Measurements from ENCODE around the gene ZNF513. TPM values are rescaled to one million over a fixed set of nuclear protein-coding genes. Genes with fewer than 3 reads are reported as not detected.
A peak's percentile ranks its signal among the peaks of the same experiment; 100 is the strongest.
"Not testable (repeated sequence)": the region's sequence is repeated elsewhere in the genome, so short reads cannot be mapped to it uniquely, and the experiment has no call there.

Gene ZNF513
- total RNA-seq, 3 donors from 2014 or later (not counting 1 experiment from before 2014, with no cell fraction given): 24.2 to 28.1 (median 26.1) TPM

DNA sequence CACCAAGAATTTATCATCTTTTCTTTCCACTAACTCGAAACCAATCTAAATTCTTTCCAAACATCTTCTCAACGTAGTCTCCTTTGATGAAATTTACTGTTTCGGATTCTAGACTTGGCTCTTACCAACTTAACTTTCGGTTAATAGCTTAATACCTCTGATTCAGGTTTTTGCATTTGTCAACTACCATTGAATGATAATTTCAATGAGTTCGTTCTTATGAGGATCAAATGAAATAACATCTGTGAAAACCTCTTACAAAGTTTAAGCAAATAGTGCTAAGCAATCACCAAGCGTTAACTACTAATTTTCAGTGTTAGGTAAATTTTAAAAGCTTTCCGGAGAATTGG is 47.3 kb upstream of the ZNF513 start:
- intact Hi-C loops (cut with micrococcal nuclease): loop anchor here (1.0 to 5.0 kb wide), 3 partner anchors 19 to 58 kb away; partner anchors contain the start of genes EIF2B4, PPM1G and SNX17
- H3K9me3 ChIP-seq (ENCODE audit: control insufficient read depth, insufficient read depth, low read length): no peaks in the 10 kb centered on the region
- Mint-ChIP-seq H3K4me1 (peaks cover 37 to 40% of the 10 kb centered on the region in 2 donors), H3K27me3 (ENCODE audit: low read depth in 2 of 2) (no peaks in the 10 kb centered on the region), H3K4me3 (peak overlapping the region; percentile 95), H3K27ac (peak overlapping the region; percentile 94 to 97), H3K36me3 (no peaks in the 10 kb centered on the region), H3K9me3 (no peaks in the 10 kb centered on the region)
- peak overlapping the region; percentile 69 for H3K4me3 ChIP-seq (ENCODE audit: low read length)
- TF ChIP-seq, protein P1, sequence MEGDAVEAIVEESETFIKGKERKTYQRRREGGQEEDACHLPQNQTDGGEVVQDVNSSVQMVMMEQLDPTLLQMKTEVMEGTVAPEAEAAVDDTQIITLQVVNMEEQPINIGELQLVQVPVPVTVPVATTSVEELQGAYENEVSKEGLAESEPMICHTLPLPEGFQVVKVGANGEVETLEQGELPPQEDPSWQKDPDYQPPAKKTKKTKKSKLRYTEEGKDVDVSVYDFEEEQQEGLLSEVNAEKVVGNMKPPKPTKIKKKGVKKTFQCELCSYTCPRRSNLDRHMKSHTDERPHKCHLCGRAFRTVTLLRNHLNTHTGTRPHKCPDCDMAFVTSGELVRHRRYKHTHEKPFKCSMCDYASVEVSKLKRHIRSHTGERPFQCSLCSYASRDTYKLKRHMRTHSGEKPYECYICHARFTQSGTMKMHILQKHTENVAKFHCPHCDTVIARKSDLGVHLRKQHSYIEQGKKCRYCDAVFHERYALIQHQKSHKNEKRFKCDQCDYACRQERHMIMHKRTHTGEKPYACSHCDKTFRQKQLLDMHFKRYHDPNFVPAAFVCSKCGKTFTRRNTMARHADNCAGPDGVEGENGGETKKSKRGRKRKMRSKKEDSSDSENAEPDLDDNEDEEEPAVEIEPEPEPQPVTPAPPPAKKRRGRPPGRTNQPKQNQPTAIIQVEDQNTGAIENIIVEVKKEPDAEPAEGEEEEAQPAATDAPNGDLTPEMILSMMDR (IDR thresholded peaks at IDR 0.05): no peak
- H3K27me3 ChIP-seq (ENCODE audit: control insufficient read depth, insufficient read depth, low read length): no peaks in the 10 kb centered on the region
- peak overlapping the region; percentile 78 for H3K27ac ChIP-seq (ENCODE audit: low read length)
- no peak for ATAC-seq
- peaks cover 1% of the 10 kb centered on the region for H3K36me3 ChIP-seq (ENCODE audit: control insufficient read depth, insufficient read depth, low read length)
- DNase-seq: no peak
- 38% methylated on average over 6 of the region's 7 CpGs for WGBS (ENCODE audit: insufficient coverage)
- H3K4me1 ChIP-seq (ENCODE audit: control insufficient read depth, insufficient read depth, low read length): peaks cover 28% of the 10 kb centered on the region

DNA sequence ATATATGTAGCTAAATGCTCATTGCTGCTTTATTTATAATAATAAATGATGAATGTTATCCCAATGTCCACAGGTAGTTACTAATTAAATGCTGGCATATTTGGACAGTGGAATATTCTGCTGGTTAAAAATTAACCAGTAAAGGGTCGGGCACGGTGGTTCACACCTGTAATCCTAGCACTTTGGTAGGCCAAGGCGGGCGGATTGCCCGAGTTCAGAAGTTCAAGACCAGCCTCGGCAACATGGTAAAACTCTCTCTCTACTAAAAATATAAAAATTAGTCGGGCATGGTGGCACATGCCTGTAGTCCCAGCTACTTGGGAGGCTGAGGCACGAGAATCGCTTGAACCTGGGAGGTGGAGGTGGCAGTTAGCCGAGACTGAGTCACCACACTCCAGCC is 44.5 kb upstream of the ZNF513 start:
- not testable (repeated sequence) for H3K36me3 Mint-ChIP-seq; H3K4me3 Mint-ChIP-seq; H3K27me3 ChIP-seq (ENCODE audit: control insufficient read depth, insufficient read depth, low read length); H3K27ac Mint-ChIP-seq; H3K27ac ChIP-seq (ENCODE audit: low read length); ATAC-seq; H3K36me3 ChIP-seq (ENCODE audit: control insufficient read depth, insufficient read depth, low read length); H3K9me3 ChIP-seq (ENCODE audit: control insufficient read depth, insufficient read depth, low read length); H3K27me3 Mint-ChIP-seq (ENCODE audit: low read depth in 2 of 2); H3K4me3 ChIP-seq (ENCODE audit: low read length); H3K9me3 Mint-ChIP-seq; DNase-seq
- WGBS (ENCODE audit: insufficient coverage): 99% methylated on average over 10 of the region's 10 CpGs
- H3K4me1 Mint-ChIP-seq: peaks cover 18 to 21% of the 10 kb centered on the region in 2 donors
- peaks cover 13% of the 10 kb centered on the region for H3K4me1 ChIP-seq (ENCODE audit: control insufficient read depth, insufficient read depth, low read length)
- intact Hi-C loops (cut with micrococcal nuclease): loop anchor here (5.0 kb wide), 1 partner anchor 33 kb away; no protein-coding TSS in a partner anchor

DNA sequence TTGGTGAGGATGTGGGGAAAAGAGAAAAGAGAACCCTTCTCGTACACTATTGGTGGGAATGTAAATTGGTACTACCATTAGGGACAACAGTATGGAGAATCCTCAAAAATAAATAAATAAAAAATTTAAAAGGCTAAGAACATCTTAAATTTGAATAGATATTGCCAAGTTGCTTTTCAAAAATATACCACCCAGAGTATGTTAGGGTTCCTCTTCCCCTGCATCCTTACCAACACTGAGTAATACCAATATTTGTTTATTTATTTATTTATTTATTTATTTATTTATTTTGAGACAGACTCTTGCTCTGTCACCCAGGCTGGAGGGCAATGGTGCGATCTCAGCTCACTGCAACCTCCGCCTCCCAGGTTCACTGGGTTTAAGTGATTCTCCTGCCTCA is 42.4 kb upstream of the ZNF513 start:
- H3K36me3 ChIP-seq (ENCODE audit: control insufficient read depth, insufficient read depth, low read length): no peaks in the 10 kb centered on the region
- no peak overlapping the region for H3K4me3 ChIP-seq (ENCODE audit: low read length)
- intact Hi-C loops (cut with micrococcal nuclease): no loop called here
- DNase-seq: no peak
- no peak overlapping the region for H3K27ac Mint-ChIP-seq
- no peak overlapping the region for H3K4me3 Mint-ChIP-seq
- H3K27me3 ChIP-seq (ENCODE audit: control insufficient read depth, insufficient read depth, low read length): no peaks in the 10 kb centered on the region
- no peaks in the 10 kb centered on the region for H3K9me3 Mint-ChIP-seq
- no peaks in the 10 kb centered on the region for H3K9me3 ChIP-seq (ENCODE audit: control insufficient read depth, insufficient read depth, low read length)
- WGBS (ENCODE audit: insufficient coverage): 96% methylated on average over 2 of the region's 3 CpGs
- H3K36me3 Mint-ChIP-seq: no peaks in the 10 kb centered on the region
- TF ChIP-seq, protein P1 (IDR thresholded peaks at IDR 0.05): no peak
- H3K27me3 Mint-ChIP-seq (ENCODE audit: low read depth in 2 of 2): no peaks in the 10 kb centered on the region
- no peak for ATAC-seq
- H3K4me1 ChIP-seq (ENCODE audit: control insufficient read depth, insufficient read depth, low read length): peaks cover 3% of the 10 kb centered on the region
- peaks cover 5% of the 10 kb centered on the region in 2 donors for H3K4me1 Mint-ChIP-seq
- no peak overlapping the region for H3K27ac ChIP-seq (ENCODE audit: low read length)

DNA sequence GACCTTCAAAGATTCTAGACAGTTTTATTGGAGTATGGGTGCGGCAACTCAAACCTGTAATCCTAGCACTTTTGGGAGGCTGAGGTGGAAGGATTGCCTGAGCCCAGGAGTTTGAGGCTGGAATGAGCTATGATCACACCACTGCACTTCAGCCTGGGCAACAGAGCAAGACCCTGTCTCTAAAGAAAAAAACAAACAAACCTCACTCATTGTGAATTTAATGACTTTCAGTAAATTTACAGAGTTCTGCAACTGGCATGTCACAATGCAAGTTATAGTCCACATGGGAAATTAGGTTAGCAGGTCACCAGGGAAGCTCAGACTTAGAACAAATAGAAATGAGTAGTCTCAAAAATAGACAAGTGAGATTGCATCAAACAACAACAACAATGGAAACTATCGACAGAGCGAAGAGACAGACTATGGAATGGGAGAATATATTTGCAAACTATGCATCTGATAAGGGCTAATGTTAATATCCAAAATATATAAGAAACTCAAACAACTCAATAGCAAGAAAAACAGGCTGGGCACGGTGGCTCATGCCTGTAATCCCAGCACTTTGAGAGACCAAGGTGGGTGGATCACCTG is 41.2 kb upstream of the ZNF513 start:
- H3K4me3 ChIP-seq (ENCODE audit: low read length): no peak overlapping the region
- Mint-ChIP-seq H3K27me3 (ENCODE audit: low read depth in 2 of 2) (no peaks in the 10 kb centered on the region), H3K9me3 (no peaks in the 10 kb centered on the region), H3K27ac (no peak overlapping the region), H3K4me1 (no peaks in the 10 kb centered on the region), H3K36me3 (no peaks in the 10 kb centered on the region), H3K4me3 (no peak overlapping the region)
- H3K27ac ChIP-seq (ENCODE audit: low read length): no peak overlapping the region
- intact Hi-C loops (cut with micrococcal nuclease): no loop called here
- 96% methylated on average over 2 of the region's 4 CpGs for WGBS (ENCODE audit: insufficient coverage)
- H3K4me1 ChIP-seq (ENCODE audit: control insufficient read depth, insufficient read depth, low read length): no peaks in the 10 kb centered on the region
- ATAC-seq (no peak), DNase-seq (no peak)
- H3K36me3 ChIP-seq (ENCODE audit: control insufficient read depth, insufficient read depth, low read length): no peaks in the 10 kb centered on the region
- no peaks in the 10 kb centered on the region for H3K9me3 ChIP-seq (ENCODE audit: control insufficient read depth, insufficient read depth, low read length)
- no peaks in the 10 kb centered on the region for H3K27me3 ChIP-seq (ENCODE audit: control insufficient read depth, insufficient read depth, low read length)
- TF ChIP-seq, protein P1 (IDR thresholded peaks at IDR 0.05): no peak
